ENCODE results near the gene HSPB2.
"Not testable (repeated sequence)": the region's sequence is repeated elsewhere in the genome, so short reads cannot be mapped to it uniquely, and the experiment has no call there.

Gene HSPB2

DNA sequence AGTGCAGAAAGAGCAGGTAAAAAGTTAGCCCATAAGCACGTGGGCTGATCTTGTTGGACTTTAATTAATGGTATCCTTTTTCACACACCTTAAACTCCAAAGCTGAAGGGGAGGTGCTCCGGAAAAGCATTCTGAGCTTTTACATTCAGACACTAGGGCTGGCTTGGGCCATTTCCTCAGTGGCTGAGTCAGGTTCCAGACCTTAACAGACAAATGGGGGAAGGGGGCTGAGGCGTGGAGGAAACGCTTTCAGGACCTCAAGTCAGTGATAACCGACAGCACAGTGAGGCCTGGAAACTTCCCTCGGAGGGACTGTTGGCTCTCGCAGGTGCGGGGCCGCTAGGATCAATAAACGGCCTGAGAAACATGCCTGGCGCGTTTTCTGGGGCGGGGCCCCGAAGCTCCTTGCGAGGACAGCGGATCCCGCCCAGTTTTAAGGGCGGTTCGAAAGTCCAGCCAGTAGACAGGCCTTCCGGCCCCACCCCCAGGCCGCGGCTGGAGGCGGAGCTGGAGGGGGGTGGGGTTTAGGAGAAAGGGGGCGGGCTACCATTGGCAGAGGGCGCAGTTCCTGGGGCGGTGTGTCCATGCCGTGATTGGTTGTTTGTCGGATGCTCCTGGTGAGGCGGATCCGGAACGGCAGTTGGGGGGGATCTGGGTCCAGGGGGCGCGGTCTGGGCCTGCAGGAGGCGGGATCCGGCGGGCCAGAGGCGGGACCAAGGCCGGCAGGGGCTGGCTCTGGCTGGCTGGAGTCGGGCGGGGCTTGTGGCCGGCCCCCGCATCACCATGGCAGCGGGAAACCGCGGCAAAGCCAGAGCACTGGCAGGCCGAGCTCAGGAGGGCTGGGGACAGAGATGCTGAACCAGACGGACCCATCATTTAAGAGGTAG lies 14.2 kb downstream of the HSPB2 start:
- DNase-seq (ENCODE audit: extremely low read depth, insufficient read length), result peak; percentile 97
- TF ChIP-seq, protein P1, sequence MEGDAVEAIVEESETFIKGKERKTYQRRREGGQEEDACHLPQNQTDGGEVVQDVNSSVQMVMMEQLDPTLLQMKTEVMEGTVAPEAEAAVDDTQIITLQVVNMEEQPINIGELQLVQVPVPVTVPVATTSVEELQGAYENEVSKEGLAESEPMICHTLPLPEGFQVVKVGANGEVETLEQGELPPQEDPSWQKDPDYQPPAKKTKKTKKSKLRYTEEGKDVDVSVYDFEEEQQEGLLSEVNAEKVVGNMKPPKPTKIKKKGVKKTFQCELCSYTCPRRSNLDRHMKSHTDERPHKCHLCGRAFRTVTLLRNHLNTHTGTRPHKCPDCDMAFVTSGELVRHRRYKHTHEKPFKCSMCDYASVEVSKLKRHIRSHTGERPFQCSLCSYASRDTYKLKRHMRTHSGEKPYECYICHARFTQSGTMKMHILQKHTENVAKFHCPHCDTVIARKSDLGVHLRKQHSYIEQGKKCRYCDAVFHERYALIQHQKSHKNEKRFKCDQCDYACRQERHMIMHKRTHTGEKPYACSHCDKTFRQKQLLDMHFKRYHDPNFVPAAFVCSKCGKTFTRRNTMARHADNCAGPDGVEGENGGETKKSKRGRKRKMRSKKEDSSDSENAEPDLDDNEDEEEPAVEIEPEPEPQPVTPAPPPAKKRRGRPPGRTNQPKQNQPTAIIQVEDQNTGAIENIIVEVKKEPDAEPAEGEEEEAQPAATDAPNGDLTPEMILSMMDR (IDR thresholded peaks at IDR 0.05; ENCODE audit: insufficient read depth, low read length, poor library complexity, severe bottlenecking), result no peak
- no peaks in the 10 kb centered on the region for H3K36me3 ChIP-seq (ENCODE audit: control insufficient read depth, insufficient read depth, low read length)
- peak overlapping the region; percentile 55 for H3K4me3 ChIP-seq (replicated peaks; ENCODE audit: low read depth, low read length)
- H3K27me3 ChIP-seq (replicated peaks; ENCODE audit: control insufficient read depth, insufficient read depth, low read length), result no peaks in the 10 kb centered on the region

DNA sequence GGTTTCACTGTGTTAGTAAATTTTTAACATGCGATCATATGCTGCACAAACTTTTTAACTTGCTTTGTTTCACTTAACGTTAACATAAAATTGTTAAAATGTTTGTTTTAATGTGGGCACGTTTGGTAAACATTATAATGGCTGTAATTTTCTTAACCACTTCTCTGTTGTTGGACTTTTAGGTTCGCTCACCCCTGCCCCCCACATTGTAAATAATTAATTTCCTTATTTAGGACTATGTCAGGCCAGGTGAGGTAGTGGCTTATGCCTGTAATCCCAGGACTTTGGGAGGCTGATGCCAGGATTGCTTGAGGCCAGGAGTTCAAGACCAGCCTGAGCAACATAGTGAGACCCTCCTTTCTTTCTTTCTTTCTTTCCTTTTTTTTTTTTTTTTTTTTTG lies 17.9 kb downstream of the HSPB2 start:
- TF ChIP-seq, protein P1 (IDR thresholded peaks at IDR 0.05; ENCODE audit: insufficient read depth, low read length, poor library complexity, severe bottlenecking), result no peak
- H3K27me3 ChIP-seq (replicated peaks; ENCODE audit: control insufficient read depth, insufficient read depth, low read length), result no peaks in the 10 kb centered on the region
- H3K36me3 ChIP-seq (ENCODE audit: control insufficient read depth, insufficient read depth, low read length), result no peaks in the 10 kb centered on the region
- no peak overlapping the region for H3K4me3 ChIP-seq (replicated peaks; ENCODE audit: low read depth, low read length)
- DNase-seq (ENCODE audit: extremely low read depth, insufficient read length), result no peak

DNA sequence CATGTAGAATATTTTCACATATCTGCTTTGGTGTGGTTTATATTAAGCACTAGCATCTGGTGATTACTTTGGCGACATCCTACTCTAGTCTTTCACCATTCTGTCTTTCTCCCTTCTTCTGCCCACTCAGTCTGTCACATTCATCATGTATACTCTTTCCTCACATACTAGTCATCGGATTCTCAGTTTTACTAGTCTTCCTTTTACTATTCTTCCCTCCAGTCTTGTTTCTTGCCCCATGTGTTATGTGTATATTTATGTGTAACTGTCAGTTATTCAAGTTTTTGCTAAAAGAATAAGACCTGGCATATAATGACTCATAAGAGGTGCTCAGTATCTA lies 20.0 kb downstream of the HSPB2 start:
- Histone ChIP-seq H3K4me3 (replicated peaks; ENCODE audit: low read depth, low read length) (no peak overlapping the region), H3K27me3 (replicated peaks; ENCODE audit: control insufficient read depth, insufficient read depth, low read length) (no peaks in the 10 kb centered on the region), H3K36me3 (ENCODE audit: control insufficient read depth, insufficient read depth, low read length) (no peaks in the 10 kb centered on the region)
- no peak for DNase-seq (ENCODE audit: extremely low read depth, insufficient read length)
- TF ChIP-seq, protein P1 (IDR thresholded peaks at IDR 0.05; ENCODE audit: insufficient read depth, low read length, poor library complexity, severe bottlenecking), result no peak

DNA sequence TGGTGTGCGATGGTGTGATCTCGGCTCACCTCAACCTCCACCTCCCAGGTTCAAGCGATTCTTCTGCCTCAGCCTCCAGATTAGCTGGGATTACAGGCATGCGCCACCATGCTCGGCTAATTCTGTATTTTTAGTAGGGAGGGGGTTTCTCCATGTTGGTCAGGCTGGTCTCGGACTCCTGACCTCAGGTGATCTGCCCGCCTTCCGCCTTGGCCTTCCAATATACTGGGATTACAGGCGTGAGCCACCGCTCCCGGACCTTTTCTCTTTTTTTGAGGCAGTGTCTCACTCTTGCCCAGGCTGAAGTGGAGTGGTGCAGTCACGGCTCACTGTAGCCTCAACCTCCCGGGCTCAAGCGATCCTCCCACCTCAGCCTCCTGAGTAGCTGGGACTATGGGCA lies 20.6 kb downstream of the HSPB2 start:
- not testable (repeated sequence) for DNase-seq (ENCODE audit: extremely low read depth, insufficient read length); H3K36me3 ChIP-seq (ENCODE audit: control insufficient read depth, insufficient read depth, low read length); H3K27me3 ChIP-seq (replicated peaks; ENCODE audit: control insufficient read depth, insufficient read depth, low read length); H3K4me3 ChIP-seq (replicated peaks; ENCODE audit: low read depth, low read length)

DNA sequence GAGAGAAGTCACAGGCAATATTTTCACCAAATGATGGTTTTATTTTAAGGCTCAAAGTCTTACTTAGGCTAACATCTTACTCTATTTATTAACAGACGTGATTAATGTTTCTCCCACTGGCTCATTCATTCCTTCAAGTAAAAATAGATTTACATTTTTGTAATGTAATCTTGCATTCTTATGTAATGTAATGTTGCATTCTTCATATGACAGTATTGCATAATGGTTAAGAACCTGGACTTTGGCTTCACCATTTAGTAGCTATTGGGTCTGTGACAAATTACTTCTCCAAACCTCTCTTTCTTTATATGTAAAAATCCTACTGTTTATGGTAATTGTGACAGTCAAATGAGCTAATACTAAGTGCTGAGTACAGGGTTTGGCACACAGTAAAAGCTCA lies 21.3 kb downstream of the HSPB2 start:
- Histone ChIP-seq H3K27me3 (replicated peaks; ENCODE audit: control insufficient read depth, insufficient read depth, low read length) (no peaks in the 10 kb centered on the region), H3K36me3 (ENCODE audit: control insufficient read depth, insufficient read depth, low read length) (no peaks in the 10 kb centered on the region), H3K4me3 (replicated peaks; ENCODE audit: low read depth, low read length) (no peak overlapping the region)
- no peak for DNase-seq (ENCODE audit: extremely low read depth, insufficient read length)
- TF ChIP-seq, protein P1 (IDR thresholded peaks at IDR 0.05; ENCODE audit: insufficient read depth, low read length, poor library complexity, severe bottlenecking), result no peak

DNA sequence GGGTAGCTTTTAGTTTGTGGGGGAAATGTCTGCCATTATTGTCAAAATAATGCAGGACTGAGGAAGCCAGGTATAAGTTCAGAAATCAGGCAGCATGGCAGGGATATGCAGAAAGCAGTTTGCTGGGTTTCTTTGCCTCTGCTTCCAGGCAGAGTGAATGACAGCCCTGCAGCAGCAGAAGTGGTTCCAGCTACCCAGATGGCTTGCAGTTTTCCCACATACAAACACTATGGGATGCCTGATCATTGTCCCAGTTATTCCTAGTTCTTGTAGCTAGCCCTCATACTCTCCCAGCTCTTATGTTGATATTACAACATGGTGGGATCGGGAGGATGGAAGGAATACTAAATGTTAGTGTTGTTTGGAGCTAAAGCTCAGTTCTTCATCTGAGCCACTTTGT lies 21.8 kb downstream of the HSPB2 start:
- TF ChIP-seq, protein P1 (IDR thresholded peaks at IDR 0.05; ENCODE audit: insufficient read depth, low read length, poor library complexity, severe bottlenecking), result no peak
- no peaks in the 10 kb centered on the region for H3K27me3 ChIP-seq (replicated peaks; ENCODE audit: control insufficient read depth, insufficient read depth, low read length)
- DNase-seq (ENCODE audit: extremely low read depth, insufficient read length), result no peak
- no peaks in the 10 kb centered on the region for H3K36me3 ChIP-seq (ENCODE audit: control insufficient read depth, insufficient read depth, low read length)
- no peak overlapping the region for H3K4me3 ChIP-seq (replicated peaks; ENCODE audit: low read depth, low read length)
